Stimulated activated CD8-positive, alpha-beta memory T cell treated with anti-CD3 and anti-CD28 coated beads, Interleukin-12 subunit alpha, Interleukin-12 subunit beta, amount 100 ng/mL, for 4 hours (primary cell): Measurements from ENCODE around the gene ETS1.
A peak's percentile ranks its signal among the peaks of the same experiment; 100 is the strongest.

ENCODE experiments used
- DNase-seq: peaks from one replicate; pipeline ENCODE4 v3.0.0-alpha.2; 2020; ENCODE audit warnings: low read depth

Gene ETS1

DNA sequence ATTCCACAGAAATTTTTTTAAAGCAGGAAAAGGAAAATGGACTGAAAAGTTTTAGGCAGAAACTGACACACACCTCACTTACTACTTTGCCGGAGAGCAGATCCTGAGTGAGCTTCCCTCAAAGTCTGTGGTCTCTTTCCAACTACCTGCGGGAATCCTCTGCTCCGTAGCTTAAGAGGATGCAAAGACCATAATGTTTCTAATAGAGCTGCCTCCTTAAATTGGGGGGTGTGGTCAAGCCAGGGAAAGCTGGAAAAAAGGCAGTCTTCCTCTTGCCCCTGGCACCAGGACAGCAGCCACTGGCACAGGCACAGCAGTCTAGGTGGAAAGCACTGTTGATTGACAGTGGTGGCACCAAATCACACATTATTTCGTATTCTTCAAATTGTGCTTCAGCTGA lies at the start of gene ETS1:
Gene ETS1, minus strand, starts transcription at position 144 of the 400 bp plus-strand sequence. CDS start 14,428 bp downstream, outside the sequence.
- no peak for DNase-seq

- no peak for DNase-seq
Observed at GRCh38 chr11:128634395-128634794, 47.0 kb upstream of the ETS1 start.

DNA sequence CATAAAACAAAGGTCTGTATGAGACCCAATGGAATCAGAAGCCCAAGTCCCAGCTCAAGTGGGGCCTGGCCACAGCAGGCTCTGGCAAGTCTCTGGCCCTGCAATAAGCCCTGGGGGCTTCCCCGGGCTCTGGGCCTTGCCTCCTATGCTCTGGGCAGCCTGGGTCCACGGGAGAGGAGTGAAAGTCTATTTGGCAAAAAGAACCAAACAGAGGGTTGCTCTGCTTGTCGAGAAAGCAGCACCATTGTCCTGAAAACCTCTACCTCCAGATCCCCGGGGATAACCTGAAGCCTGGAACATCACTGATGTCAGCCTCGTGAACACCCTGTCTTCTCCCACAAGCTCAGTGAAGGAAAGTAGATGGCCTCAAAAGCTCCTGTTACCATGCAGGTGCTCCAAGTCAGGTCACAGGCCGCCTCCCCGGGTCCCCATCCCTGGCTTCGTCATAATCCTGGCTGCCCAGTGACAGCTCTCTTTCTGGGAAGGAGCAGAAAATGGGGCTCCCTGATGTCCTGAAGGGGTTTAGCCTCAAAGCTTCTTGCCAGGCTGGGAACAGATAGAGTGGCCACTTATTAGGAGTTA lies 46.1 kb upstream of the ETS1 start:
- no peak for DNase-seq

DNA sequence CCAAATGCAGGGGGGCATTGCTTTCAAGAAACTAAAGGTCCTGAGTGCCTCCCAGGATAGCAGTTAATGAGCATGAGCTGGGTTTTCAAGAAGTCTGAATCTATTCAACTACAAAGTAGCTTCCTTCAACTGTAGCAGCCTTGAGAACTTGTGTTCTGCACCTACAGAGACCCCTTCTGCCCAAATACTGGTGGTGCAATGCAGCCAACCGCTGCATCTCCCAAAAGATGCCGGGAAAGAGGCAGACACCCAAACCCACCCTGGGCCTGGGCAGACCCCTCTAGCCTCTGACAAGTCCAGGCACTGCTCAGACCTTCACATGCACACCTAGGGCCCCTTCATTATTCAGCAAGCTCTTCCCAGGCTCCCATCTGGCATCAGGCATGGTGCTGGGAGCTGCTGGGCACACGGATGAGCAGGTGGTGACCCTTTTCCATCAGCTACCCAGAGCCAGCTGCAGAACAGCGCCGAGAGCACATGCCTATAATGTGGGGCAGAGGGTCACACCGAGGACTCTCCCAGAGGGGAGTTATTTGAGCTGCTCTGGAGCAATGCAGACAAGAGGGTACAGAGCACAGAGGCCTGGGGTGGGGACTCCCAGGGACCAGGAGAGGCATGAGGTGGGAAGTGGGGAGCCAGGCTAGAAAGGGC lies 44.9 kb upstream of the ETS1 start:
- DNase-seq = no peak

DNA sequence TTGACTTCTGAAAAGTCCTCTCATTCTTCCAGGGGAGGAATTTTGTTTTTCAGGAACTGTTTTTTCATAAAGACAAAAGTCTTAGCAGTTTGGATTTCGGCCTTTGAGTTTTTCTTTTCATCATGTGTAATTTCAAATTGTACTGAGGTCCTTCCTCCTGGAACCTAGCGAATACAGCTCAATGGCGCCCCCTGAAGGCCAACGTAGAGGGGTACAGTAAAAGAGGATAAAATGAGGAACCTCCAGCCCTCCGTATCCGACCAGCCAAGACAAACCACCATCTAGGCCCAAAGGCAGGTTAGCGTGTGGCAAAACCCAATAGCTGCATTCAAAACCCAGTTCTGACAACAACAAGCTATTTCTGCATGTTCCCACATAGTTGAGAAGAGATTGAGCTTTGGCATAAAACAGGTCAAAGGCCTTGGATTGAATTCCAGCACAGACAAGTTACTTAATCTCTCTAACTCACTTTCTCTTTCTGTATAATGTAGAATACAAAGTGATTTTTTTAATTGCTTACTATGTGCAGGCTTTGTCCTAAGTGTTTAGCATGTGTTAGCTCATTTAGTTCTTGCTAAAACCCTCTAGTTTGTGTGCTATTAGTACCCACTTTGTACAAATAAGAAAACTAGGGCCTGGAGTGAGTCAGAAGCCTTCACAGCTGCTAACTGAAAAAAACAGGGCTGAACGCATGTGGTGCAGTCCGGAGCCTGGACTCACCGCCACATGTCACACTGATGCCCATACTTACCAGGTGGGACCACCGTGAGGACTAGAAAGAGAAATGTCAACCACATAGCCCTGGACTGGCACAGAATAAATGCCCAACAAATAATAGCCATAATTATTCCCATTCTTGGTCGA lies 43.2 kb upstream of the ETS1 start:
- peak; percentile 75 for DNase-seq

GRCh38 chr11:128629516-128630106 lies 42.3 kb upstream of the ETS1 start:
- DNase-seq = no peak

DNA sequence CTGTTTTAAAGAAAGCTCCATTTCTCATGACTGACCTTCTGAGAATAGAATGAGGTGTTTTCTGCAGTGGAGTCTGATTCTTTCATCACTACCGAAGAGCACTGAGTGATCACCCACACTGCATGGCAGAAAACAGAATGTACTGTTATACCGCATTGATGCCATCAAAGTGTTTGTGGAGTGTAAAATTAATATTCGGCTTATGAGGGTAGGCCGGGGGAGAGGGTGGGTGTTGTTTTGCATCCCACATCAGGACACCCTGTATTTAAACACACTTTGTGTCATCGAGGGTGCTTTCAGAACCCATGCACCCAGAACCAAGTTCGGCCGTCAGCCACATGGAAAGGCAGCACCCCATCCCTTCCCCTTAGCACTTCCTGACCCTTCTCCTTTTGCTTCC lies 41.3 kb upstream of the ETS1 start:
- no peak for DNase-seq

GRCh38 chr11:128628325-128628673 lies 40.9 kb upstream of the ETS1 start:
- DNase-seq = no peak

DNA sequence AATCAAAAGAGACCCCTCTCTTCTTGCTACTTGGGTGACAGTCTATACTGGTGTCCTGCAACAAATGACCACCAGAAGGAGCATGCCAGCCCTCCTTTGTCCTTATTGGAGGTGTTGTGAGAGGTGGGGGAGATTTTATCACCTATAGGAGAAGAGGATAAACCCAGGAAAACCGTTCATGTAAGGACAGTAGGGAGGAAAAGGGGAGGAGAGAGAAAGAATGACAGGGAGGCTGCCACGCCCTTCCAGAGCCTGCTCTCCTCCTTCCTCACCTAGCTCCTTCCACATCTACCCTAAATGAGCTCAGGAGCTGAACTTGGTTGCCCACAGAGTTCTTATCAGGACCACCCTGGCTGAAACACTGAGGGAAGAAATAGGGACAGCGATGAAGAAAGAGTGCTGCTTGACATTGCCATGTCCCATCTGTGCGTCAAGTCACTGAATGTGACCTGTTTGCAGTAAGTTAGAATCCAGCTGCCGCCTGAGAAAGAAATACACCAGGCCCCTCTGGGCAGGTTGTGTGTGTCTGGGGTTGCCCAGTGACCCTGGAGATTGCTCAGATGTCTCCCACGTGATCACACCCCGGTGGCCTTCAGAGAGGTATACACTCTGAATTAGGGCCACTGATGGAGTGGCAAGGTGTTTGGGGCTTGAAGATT lies 40.4 kb upstream of the ETS1 start:
- DNase-seq = no peak

GRCh38 chr11:128626913-128627665 lies 39.7 kb upstream of the ETS1 start:
- no peak for DNase-seq

- no peak for DNase-seq
Observed at GRCh38 chr11:128625746-128626145, 38.4 kb upstream of the ETS1 start.

DNA sequence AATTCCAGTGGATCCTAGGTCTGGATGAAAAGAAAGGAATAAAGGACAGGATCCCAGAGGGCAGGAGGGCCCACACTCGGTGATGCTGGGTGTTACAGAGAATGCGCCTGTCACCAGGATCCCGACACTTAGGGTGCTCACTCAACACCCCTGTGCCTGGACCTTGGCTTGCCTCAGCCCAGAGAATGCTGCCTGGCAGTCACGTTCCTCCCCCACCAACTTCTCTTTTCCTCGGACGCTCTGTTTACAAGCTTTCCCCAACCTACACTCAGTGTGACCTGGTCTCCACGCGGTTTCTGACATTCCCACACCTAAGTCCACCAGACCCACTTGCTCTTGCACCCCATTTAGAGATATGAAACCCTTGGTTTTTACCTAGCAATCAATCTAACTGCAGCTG lies 38.0 kb upstream of the ETS1 start:
- DNase-seq = no peak

DNA sequence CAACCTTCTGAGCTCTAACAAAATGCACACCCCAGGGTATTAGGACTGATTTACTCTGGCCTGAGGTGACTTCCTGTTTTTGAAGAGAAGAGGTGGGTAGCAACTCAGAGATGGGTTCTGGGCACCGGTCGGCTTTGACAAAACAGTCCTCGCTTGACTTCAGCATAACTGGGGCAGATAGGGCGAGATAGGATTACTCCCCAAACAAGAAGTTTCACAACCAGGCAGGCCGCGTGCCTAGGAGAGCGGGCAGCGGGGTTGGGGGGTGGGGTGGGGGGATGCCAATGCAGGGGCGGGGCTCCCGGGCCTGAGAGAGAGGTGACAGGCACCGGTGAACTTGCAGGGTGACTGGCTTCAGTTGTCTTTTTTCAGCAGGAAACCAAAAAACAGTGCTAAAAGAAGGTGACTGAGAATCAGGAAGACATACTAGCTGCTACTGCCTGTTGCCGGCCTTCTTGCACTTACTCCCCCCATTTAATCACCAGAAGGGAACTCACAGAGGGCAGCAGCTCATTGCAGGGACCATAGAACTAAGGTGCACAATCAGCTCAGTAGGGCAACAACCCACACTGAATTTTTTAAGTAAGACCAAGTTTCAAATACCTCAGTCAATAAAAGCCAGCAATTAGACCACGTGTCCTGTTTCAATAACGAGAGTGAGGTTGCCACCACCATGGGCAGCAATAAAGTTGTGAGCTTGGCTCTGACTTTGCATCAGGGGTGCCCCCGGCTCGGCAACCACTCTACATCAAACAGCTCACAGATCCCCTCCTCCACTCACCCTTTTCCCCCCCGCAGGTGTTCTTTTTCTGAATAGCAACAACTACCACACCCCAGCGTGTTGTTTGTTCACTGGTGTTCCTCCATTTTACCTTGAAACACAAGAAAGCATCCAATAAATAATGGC lies 37.2 kb upstream of the ETS1 start:
- DNase-seq = peak; percentile 37

- no peak for DNase-seq
Observed at GRCh38 chr11:128623091-128623490, 35.7 kb upstream of the ETS1 start.

- no peak for DNase-seq
Observed at GRCh38 chr11:128621601-128622501, 34.5 kb upstream of the ETS1 start.

GRCh38 chr11:128620309-128621100 lies 33.1 kb upstream of the ETS1 start:
- DNase-seq = no peak

- DNase-seq = no peak
Observed at GRCh38 chr11:128619540-128620308, 32.4 kb upstream of the ETS1 start.

DNA sequence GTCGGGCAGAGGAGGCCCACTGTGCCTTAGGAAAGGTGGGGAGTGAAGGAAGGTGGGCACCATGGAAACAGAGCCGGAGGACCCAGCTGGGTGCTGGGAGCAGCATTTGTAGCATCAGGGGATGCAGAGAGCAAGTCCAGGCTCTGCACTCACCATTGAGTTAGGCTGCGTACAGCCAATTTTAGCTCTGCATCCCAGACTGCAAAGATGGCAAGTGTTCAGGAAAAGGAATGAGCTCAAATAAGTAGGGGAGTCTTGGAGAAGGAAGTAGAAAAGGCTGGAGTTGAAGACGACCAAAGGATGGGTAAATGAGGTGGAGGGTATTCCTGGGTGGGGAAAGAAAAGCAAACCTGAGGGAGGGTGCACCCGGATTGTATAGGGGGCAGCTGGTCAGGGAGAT lies 31.6 kb upstream of the ETS1 start:
- DNase-seq = no peak
